Fibroblast of lung (primary cell): ENCODE data around the gene SNRNP40. TPM values are rescaled to one million over a fixed set of nuclear protein-coding genes. Genes with fewer than 3 reads are reported as not detected.

Source experiments
- DNase-seq, 2 donors: peaks; one replicate each; pipeline versions ENCODE4 v3.0.0 to v3.0.0-alpha.2; 2010; ENCODE audit warnings: low read depth in 2 of 2
- H2AFZ ChIP-seq: 2 replicates; pipeline ENCODE4 v1.5.1; 2012; ENCODE audit warnings: low read length, control low read depth, inconsistent platforms
- H3K27ac ChIP-seq: 2 replicates; pipeline ENCODE4 v1.5.1; 2011; ENCODE audit warnings: low read length, control low read depth; ENCODE audit not compliant: insufficient read depth
- H3K27me3 ChIP-seq: 2 replicates; pipeline ENCODE4 v1.5.1; 2011; ENCODE audit warnings: mild to moderate bottlenecking, low read length; ENCODE audit not compliant: control insufficient read depth, insufficient read depth
- H3K36me3 ChIP-seq: 2 replicates; pipeline ENCODE4 v1.5.1; 2011; ENCODE audit warnings: low read length; ENCODE audit not compliant: control insufficient read depth, insufficient read depth
- H3K4me1 ChIP-seq: 2 replicates; pipeline ENCODE4 v1.5.1; 2011; ENCODE audit warnings: low read length; ENCODE audit not compliant: control insufficient read depth, insufficient read depth; ENCODE audit errors: extremely low read depth
- H3K4me2 ChIP-seq: 2 replicates; pipeline ENCODE4 v1.5.1; 2011; ENCODE audit warnings: low read length, control low read depth; ENCODE audit not compliant: insufficient read depth; ENCODE audit errors: extremely low read depth
- H3K4me3 ChIP-seq, 4 experiments: fragments of 200-600 bp in 1 of 4; sonication (generic) in 1 of 4; replicated peaks in 1 of 4; 2 replicates each; pipeline ENCODE4 v1.5.1; 2011 to 2016; ENCODE audit warnings: low read length in 4 of 4, low read depth in 3 of 4, mild to moderate bottlenecking in 3 of 4, control low read depth in 2 of 4, inconsistent platforms in 1 of 4, mixed read lengths in 1 of 4; ENCODE audit not compliant: insufficient read depth in 1 of 4; ENCODE audit errors: control extremely low read depth in 1 of 4
- H3K79me2 ChIP-seq: 2 replicates; pipeline ENCODE4 v1.5.1; 2012; ENCODE audit warnings: mild to moderate bottlenecking, low read length, inconsistent platforms; ENCODE audit not compliant: control insufficient read depth, insufficient read depth
- H3K9ac ChIP-seq: 2 replicates; pipeline ENCODE4 v1.5.1; 2011; ENCODE audit warnings: mild to moderate bottlenecking, low read length, control low read depth; ENCODE audit not compliant: insufficient read depth
- H3K9me3 ChIP-seq: 2 replicates; pipeline ENCODE4 v1.5.1; 2012; ENCODE audit warnings: low read depth, low read length; ENCODE audit not compliant: control insufficient read depth, insufficient read depth
- H4K20me1 ChIP-seq: 2 replicates; pipeline ENCODE4 v1.5.1; 2011; ENCODE audit warnings: low read length; ENCODE audit not compliant: control insufficient read depth, insufficient read depth; ENCODE audit errors: extremely low read depth
- EZH2 ChIP-seq: IDR thresholded peaks from 2 replicates; pipeline ENCODE4 v1.5.1; 2012; ENCODE audit warnings: low read length, control low read depth, mild to moderate bottlenecking; ENCODE audit errors: missing control alignments
- polyA plus RNA-seq, 2 donors: library from polyadenylated mRNA; depleted of rRNA in 1 of 2; stranded (reverse) in 1 of 2; unstranded in 1 of 2; fragments of >200 nt; gene quantifications; 2 replicates each; pipeline ENCODE4 v1.2.1, GENCODE V29; 2011 to 2012; ENCODE audit warnings: missing spikeins in 1 of 2
- total RNA-seq: library from RNA; depleted of rRNA; stranded (reverse); fragments of >200 nt; gene quantifications from 2 replicates; pipeline ENCODE4 v1.2.1, GENCODE V29; 2014
- TF ChIP-seq, protein P1 (sequence below), 2 donors: IDR thresholded peaks in 1 of 2; conservative IDR thresholded peaks in 1 of 2; 1 replicate in 1 of 2; 2 replicates in 1 of 2; pipeline ENCODE4 v1.5.1; 2011 to 2012; ENCODE audit warnings: low read length in 2 of 2, control low read depth in 1 of 2, inconsistent platforms in 1 of 2, low read depth in 1 of 2, mild to moderate bottlenecking in 1 of 2

Gene SNRNP40
- total and polyA plus RNA-seq, 2 donors (not counting 1 experiment from before 2014, with no cell fraction given): 53.5 to 96.6 TPM

DNA sequence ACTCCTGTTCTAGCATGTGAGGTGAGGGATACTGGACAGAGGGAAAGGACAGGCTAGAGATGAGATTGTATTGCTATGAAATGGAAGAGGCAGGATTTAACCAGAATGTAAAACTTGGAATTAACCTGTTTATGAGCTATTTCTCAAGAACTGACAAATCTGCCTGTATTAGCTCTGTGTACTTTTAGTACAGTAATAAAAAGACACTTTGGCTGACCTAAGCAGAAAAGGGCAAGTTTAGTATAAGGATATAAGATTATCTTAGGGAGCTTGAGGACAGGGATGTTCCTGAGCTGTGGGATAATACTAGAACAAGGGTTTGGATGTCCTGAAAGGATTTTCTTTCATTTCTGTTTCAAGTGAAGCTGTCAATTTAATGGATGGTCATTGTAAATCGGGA lies 11.4 kb upstream of the SNRNP40 start:
- Histone ChIP-seq H3K4me2 (no peak overlapping the region), H4K20me1 (no peaks in the 10 kb centered on the region), H3K4me3 (no peak overlapping the region), H3K36me3 (no peaks in the 10 kb centered on the region), H2AFZ (no peak overlapping the region), H3K4me1 (peaks cover 3% of the 10 kb centered on the region), H3K27ac (no peak overlapping the region), H3K9ac (no peak overlapping the region), H3K9me3 (no peaks in the 10 kb centered on the region), H3K27me3 (no peaks in the 10 kb centered on the region), H3K79me2 (peaks cover 2% of the 10 kb centered on the region)
- no peak for DNase-seq
- no peak for TF ChIP-seq EZH2
- TF ChIP-seq, protein P1, sequence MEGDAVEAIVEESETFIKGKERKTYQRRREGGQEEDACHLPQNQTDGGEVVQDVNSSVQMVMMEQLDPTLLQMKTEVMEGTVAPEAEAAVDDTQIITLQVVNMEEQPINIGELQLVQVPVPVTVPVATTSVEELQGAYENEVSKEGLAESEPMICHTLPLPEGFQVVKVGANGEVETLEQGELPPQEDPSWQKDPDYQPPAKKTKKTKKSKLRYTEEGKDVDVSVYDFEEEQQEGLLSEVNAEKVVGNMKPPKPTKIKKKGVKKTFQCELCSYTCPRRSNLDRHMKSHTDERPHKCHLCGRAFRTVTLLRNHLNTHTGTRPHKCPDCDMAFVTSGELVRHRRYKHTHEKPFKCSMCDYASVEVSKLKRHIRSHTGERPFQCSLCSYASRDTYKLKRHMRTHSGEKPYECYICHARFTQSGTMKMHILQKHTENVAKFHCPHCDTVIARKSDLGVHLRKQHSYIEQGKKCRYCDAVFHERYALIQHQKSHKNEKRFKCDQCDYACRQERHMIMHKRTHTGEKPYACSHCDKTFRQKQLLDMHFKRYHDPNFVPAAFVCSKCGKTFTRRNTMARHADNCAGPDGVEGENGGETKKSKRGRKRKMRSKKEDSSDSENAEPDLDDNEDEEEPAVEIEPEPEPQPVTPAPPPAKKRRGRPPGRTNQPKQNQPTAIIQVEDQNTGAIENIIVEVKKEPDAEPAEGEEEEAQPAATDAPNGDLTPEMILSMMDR (conservative IDR thresholded peaks at IDR 0.05 in 1 of 2, IDR thresholded peaks at IDR 0.05 in 1 of 2; ENCODE audit: low read depth in 1 of 2, low read length in 2 of 2): no peak

DNA sequence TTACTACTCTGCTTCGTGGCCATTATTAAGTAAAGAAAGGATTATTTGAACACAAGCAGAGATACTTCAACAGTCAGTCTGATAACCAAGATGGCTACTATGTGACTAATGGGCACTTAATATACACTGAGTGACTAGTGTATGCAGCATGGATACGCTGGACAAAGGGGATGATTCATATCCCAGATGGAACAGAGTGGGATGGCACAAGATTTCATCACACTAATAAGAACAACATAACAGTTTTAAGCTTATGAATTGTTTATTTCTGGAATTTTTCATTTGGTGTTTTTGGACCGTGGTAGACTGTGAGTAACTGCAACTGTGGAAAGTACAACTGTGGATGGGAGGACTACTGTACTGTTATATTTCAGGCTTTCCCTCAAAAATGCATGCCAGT lies 9.7 kb upstream of the SNRNP40 start:
- no peaks in the 10 kb centered on the region for H3K9me3 ChIP-seq
- DNase-seq: peak; percentile 93 to 98
- H3K4me2 ChIP-seq: peak overlapping the region; percentile 50
- H3K4me3 ChIP-seq: no peak overlapping the region
- peaks cover 5% of the 10 kb centered on the region for H3K4me1 ChIP-seq
- no peaks in the 10 kb centered on the region for H3K36me3 ChIP-seq
- H3K79me2 ChIP-seq: peaks cover 4% of the 10 kb centered on the region
- H3K27me3 ChIP-seq: no peaks in the 10 kb centered on the region
- H4K20me1 ChIP-seq: no peaks in the 10 kb centered on the region
- H2AFZ ChIP-seq: no peak overlapping the region
- H3K9ac ChIP-seq: no peak overlapping the region
- TF ChIP-seq, protein P1 (conservative IDR thresholded peaks at IDR 0.05 in 1 of 2, IDR thresholded peaks at IDR 0.05 in 1 of 2; ENCODE audit: low read depth in 1 of 2, low read length in 2 of 2): no peak
- TF ChIP-seq EZH2: no peak
- H3K27ac ChIP-seq: peak overlapping the region; percentile 51

DNA sequence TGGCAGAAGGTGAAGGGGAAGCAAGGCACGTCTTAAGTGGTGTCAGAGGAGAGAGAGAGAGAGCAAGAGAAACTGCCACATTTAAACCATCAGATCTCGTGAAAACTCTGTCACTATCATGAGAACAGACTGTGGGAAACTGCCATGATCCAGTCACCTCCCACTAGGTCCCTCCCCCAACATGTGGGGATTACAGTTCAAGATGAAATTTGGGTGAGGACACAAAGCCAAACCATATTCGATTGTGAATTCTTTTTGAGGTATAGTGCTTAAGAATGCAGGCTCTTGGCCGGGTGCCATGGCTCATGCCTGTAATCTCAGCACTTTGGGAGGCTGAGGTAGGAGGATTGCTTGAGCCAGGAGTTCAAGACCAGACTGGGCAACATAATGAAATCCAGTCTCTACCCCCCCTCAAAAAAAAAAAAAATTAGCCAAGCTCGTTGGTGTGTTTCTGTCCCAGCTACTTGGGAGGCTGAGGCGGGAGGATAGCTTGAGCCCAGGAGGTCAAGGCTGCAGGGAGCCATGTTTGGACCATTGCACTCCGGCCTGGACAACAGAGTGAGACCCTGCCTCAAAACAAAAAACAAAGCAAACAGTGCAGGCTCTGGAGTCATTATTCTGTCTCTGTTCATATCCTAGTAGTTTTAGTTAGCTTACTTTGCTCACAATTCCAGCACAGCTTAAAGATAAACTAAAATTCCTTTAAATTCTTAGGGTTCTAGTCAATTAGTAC lies 6.3 kb upstream of the SNRNP40 start:
- H3K4me3 ChIP-seq: no peak overlapping the region
- H3K27me3 ChIP-seq: no peaks in the 10 kb centered on the region
- no peak overlapping the region for H3K4me2 ChIP-seq
- no peak overlapping the region for H3K9ac ChIP-seq
- peaks cover 31% of the 10 kb centered on the region for H3K79me2 ChIP-seq
- no peaks in the 10 kb centered on the region for H4K20me1 ChIP-seq
- TF ChIP-seq, protein P1 (conservative IDR thresholded peaks at IDR 0.05 in 1 of 2, IDR thresholded peaks at IDR 0.05 in 1 of 2; ENCODE audit: low read depth in 1 of 2, low read length in 2 of 2): no peak
- TF ChIP-seq EZH2: no peak
- H3K36me3 ChIP-seq: no peaks in the 10 kb centered on the region
- no peak overlapping the region for H2AFZ ChIP-seq
- no peak overlapping the region for H3K27ac ChIP-seq
- DNase-seq: peak; percentile 27 to 33
- H3K4me1 ChIP-seq: peaks cover 8% of the 10 kb centered on the region
- H3K9me3 ChIP-seq: no peaks in the 10 kb centered on the region
